Esophagus muscularis mucosa (tissue), 4 donors: ENCODE measurements around the gene SFRP5. TPM values are rescaled to one million over a fixed set of nuclear protein-coding genes. Genes with fewer than 3 reads are reported as not detected.

Source experiments
- DNase-seq: peaks from one replicate; pipeline ENCODE4 v3.0.0-alpha.2; 2017; ENCODE audit errors: extremely low spot score
- H3K27ac ChIP-seq, 4 donors: fragments of 200-600 bp; sonication (generic); replicated peaks in 1 of 4; 1 replicate in 3 of 4; 2 replicates in 1 of 4; pipeline ENCODE4 v1.5.1; 2016 to 2019; ENCODE audit warnings: mild to moderate bottlenecking in 1 of 4
- H3K27me3 ChIP-seq, 4 donors: fragments of 200-600 bp; sonication (generic); one replicate each; pipeline versions ENCODE4 v1.5.1 to v1.6.0; 2016 to 2019
- H3K36me3 ChIP-seq, 4 donors: fragments of 200-600 bp; sonication (generic); one replicate each; pipeline ENCODE4 v1.5.1; 2016 to 2019
- H3K4me1 ChIP-seq, 4 donors: fragments of 200-600 bp; sonication (generic); one replicate each; pipeline ENCODE4 v1.5.1; 2016 to 2019
- H3K4me3 ChIP-seq, 4 donors: fragments of 200-600 bp; sonication (generic); 1 replicate in 2 of 4; 2 replicates in 2 of 4; pipeline ENCODE4 v1.5.1; 2016 to 2019; ENCODE audit warnings: mild to moderate bottlenecking in 4 of 4, moderate library complexity in 1 of 4
- H3K9me3 ChIP-seq, 4 donors: fragments of 200-600 bp; sonication (generic); 1 replicate in 3 of 4; 2 replicates in 1 of 4; pipeline ENCODE4 v1.5.1; 2016 to 2019
- CTCF ChIP-seq, 3 experiments: fragments of 200-600 bp in 2 of 3; fragments of 450-650 bp in 1 of 3; sonication (generic) in 2 of 3; IDR thresholded peaks; one replicate each; pipeline ENCODE4 v1.5.1; 2017 to 2019; ENCODE audit warnings: antibody characterized with exemption in 3 of 3, mild to moderate bottlenecking in 2 of 3, moderate library complexity in 1 of 3
- EP300 ChIP-seq: sonication (generic); formaldehyde crosslinking; IDR thresholded peaks from one replicate; pipeline ENCODE4 v1.6.1; 2017; ENCODE audit warnings: antibody characterized with exemption
- POLR2A ChIP-seq: fragments of 450-650 bp; IDR thresholded peaks from one replicate; pipeline ENCODE4 v1.6.1; 2017; ENCODE audit warnings: antibody characterized with exemption, moderate library complexity, mild to moderate bottlenecking, low read depth
- POLR2AphosphoS5 ChIP-seq, 2 donors: sonication (generic); formaldehyde crosslinking; IDR thresholded peaks; one replicate each; pipeline ENCODE4 v1.6.1; 2017; ENCODE audit warnings: antibody characterized with exemption in 2 of 2
- WGBS: methylation state at CpG from one replicate; pipeline ENCODE4 v1.1.5; 2018; 5-methylcytosine and 5-hydroxymethylcytosine counted together
- intact Hi-C: fragments of 100-400 bp; cut with DNase I; formaldehyde crosslinking; loops from one replicate; pipeline ENCODE4 v1.15.1; 2023
- total RNA-seq, 4 donors: library from RNA; depleted of rRNA; stranded (reverse); fragments of >200 nt; gene quantifications; one replicate each; pipeline versions ENCODE4 v1.1.0 to v1.2.1, GENCODE V29; 2016

The SFRP5 gene
- total RNA-seq, 4 donors from 2014 or later = 19.9 to 41.3 (median 34.8) TPM

GRCh38 chr10:97724341-97724941, 47.4 kb downstream of the SFRP5 start:
- no peak for TF ChIP-seq POLR2A
- TF ChIP-seq POLR2AphosphoS5 (IDR thresholded peaks at IDR 0.05) = peak; percentile 51 to 64
- no peak for DNase-seq
- peak overlapping the region; percentile 17 to 60 (median 29) for H3K27ac ChIP-seq
- H3K4me1 ChIP-seq = peaks cover 3 to 40% (median 37%) of the 10 kb centered on the region in 4 donors
- no peaks in the 10 kb centered on the region for H3K27me3 ChIP-seq
- WGBS = 62% methylated on average over 5 of the region's 5 CpGs
- intact Hi-C loops = no loop called here
- peaks cover 0 to 7% (median 0%) of the 10 kb centered on the region in 4 donors for H3K36me3 ChIP-seq
- no peak overlapping the region for H3K4me3 ChIP-seq
- no peaks in the 10 kb centered on the region for H3K9me3 ChIP-seq

- Histone ChIP-seq H3K4me3 (no peak overlapping the region), H3K9me3 (no peaks in the 10 kb centered on the region), H3K27ac (peak overlapping the region in 2 of 4 donors; percentile 10 to 60), H3K27me3 (no peaks in the 10 kb centered on the region), H3K4me1 (peaks cover 17 to 55% (median 52%) of the 10 kb centered on the region in 4 donors), H3K36me3 (peaks cover 0 to 8% (median 0%) of the 10 kb centered on the region in 4 donors)
- intact Hi-C loops = no loop called here
- WGBS = 87% methylated on average over 3 of the region's 3 CpGs
- no peak for DNase-seq
- TF ChIP-seq EP300 (no peak), POLR2AphosphoS5 (IDR thresholded peaks at IDR 0.05) (peak in 1 of 2 donors; percentile 13)
These were observed 48.8 kb downstream of the SFRP5 start for GRCh38 chr10:97723001-97723400.

- Histone ChIP-seq H3K27ac (peak overlapping the region in 3 of 4 donors; percentile 16 to 60 (median 50)), H3K9me3 (no peaks in the 10 kb centered on the region), H3K36me3 (peaks cover 0 to 17% (median 6%) of the 10 kb centered on the region in 4 donors), H3K4me1 (peaks cover 19 to 56% (median 53%) of the 10 kb centered on the region in 4 donors), H3K4me3 (no peak overlapping the region), H3K27me3 (no peaks in the 10 kb centered on the region)
- DNase-seq = no peak
- 91% methylated on average over 12 of the region's 12 CpGs for WGBS
- no peak for TF ChIP-seq CTCF (IDR thresholded peaks at IDR 0.05)
- no peak for TF ChIP-seq EP300
- no peak for TF ChIP-seq POLR2A
- TF ChIP-seq POLR2AphosphoS5 (IDR thresholded peaks at IDR 0.05) = no peak
- intact Hi-C loops = no loop called here
These were observed 49.7 kb downstream of the SFRP5 start for GRCh38 chr10:97721871-97722780.

GRCh38 chr10:97719602-97720001, 52.2 kb downstream of the SFRP5 start:
- DNase-seq = no peak
- Histone ChIP-seq H3K4me1 (peaks cover 39 to 66% (median 62%) of the 10 kb centered on the region in 4 donors), H3K27me3 (no peaks in the 10 kb centered on the region), H3K36me3 (peaks cover 0 to 20% (median 11%) of the 10 kb centered on the region in 4 donors), H3K4me3 (no peak overlapping the region), H3K27ac (peak overlapping the region; percentile 99 to 100 (median 100)), H3K9me3 (no peaks in the 10 kb centered on the region)
- intact Hi-C loops = no loop called here
- no peak for TF ChIP-seq CTCF (IDR thresholded peaks at IDR 0.05)
- TF ChIP-seq POLR2AphosphoS5 (IDR thresholded peaks at IDR 0.05) = no peak
- TF ChIP-seq EP300 = no peak
- TF ChIP-seq POLR2A = no peak
- WGBS = 85% methylated on average over 2 of the region's 2 CpGs

GRCh38 chr10:97718659-97719142, 53.1 kb downstream of the SFRP5 start:
- intact Hi-C loops = no loop called here
- DNase-seq = no peak
- TF ChIP-seq EP300 (peak; percentile 17), POLR2AphosphoS5 (IDR thresholded peaks at IDR 0.05) (peak; percentile 74 to 81), CTCF (IDR thresholded peaks at IDR 0.05) (no peak), POLR2A (no peak)
- Histone ChIP-seq H3K9me3 (no peaks in the 10 kb centered on the region), H3K27me3 (no peaks in the 10 kb centered on the region), H3K27ac (peak overlapping the region; percentile 99 to 100 (median 100)), H3K36me3 (peaks cover 0 to 20% (median 11%) of the 10 kb centered on the region in 4 donors), H3K4me3 (peak overlapping the region in 3 of 4 donors; percentile 1 to 6 (median 4)), H3K4me1 (peaks cover 43 to 60% (median 55%) of the 10 kb centered on the region in 4 donors)
- WGBS = 25% methylated on average over 8 of the region's 8 CpGs
